T-helper 2 cell (primary cell): ENCODE data around the gene PPM1L.
"Not testable (repeated sequence)": the region's sequence is repeated elsewhere in the genome, so short reads cannot be mapped to it uniquely, and the experiment has no call there.

Experiments used
- DNase-seq, 5 experiments: peaks; one replicate each; pipeline versions ENCODE4 v3.0.0 to v3.0.0-alpha.2; 2012 to 2022
- total RNA-seq, 2 donors: gene quantifications; one replicate each; lab custom pipeline; 2026; lab: John Stamatoyannopoulos, UW

PPM1L gene
- 3.1 to 5.2 reads per million in 2 donors for total RNA-seq

DNA sequence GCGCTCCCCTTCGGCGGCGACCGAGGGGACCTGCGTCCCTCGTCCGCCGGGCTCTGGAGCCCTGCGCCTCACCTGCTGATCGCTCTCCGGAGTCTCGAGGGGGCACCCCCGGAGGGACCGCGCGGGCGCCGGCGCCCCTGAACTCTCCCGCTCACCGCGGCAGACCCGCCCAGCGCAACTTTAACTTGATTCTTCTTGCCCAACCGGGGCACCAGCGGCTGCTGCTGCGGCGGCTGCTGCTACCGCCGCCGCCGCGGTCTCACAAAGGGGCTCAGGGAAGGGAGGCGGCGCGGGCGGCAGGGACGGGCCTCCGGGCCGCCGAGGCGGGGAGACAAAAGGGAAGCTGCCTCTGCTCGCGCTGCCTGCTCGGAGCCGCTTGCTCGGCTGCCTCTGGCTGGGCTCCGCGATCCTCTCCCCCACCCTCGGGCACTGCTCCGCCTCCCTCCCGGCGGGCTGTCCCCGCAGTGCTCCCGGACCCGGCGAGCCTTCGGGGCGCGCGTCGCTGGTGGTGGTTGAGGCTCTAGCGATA lies at the start of gene PPM1L:
PPM1L (plus strand) TSS at position 456 of the 529 bp plus-strand sequence.
- peak; percentile 28 to 71 (median 50) for DNase-seq

DNA sequence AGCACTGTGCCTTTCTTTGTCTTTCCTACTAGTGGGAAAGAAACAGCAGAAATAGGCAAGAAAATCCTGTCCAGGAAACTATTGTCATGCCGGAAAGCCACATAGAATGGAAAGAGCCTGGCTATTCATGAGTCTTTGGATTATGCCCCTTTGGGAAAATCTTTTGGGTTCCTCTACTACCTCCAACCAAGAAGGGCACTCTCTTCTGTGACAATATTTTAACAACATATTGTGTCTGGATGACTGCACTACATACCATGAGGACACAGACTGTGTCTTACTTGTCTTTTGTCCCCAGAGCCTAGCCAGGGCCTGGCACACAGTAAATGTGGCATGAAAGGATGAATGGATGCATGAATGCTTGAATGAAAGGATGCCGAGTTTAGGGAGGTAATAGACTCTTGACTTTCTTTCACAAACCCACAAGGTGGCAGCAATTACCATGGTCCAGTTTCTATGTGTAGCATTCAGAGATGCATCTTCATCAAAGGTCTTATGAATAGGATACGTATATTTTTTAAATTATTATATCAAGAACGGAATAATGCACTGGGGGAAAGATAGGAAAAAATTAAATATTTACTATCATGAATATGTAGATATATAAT lies 48.7 kb upstream of the PPM1L start:
- peak in 2 of 5 experiments; percentile 12 to 57 for DNase-seq

DNA sequence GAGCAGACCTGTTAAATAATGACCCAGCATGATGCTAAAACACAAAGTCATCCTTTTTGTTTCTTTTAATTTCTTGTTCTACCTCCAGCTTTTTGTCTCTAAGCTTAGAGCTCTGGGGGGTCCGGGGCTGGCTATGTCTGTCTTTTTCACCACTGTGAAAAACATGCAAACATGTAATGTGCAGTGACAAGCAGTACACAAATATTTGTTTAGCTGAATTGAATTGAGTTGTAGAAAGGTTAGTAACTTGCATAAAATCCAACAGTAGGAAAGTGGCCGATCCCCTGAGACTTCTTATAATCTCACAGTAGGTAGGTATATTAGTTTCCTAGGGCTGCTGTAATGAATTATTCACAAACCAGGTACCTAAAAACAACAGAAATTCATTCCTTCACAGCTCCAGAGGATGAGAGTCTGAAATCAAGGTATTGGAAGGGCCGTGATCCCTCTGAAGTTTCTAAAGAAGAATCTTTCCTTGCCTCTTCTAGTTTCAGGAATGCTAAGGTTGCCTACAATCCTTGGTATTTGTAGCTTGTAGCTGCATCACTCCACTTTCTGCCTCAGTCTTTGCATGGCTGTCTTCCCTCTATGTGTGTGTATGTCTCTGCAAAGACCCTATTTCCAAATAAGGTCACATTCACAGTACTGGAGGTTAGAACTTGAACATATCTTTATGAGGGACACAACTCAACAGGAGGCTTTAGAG lies 46.4 kb upstream of the PPM1L start:
- DNase-seq = no peak

DNA sequence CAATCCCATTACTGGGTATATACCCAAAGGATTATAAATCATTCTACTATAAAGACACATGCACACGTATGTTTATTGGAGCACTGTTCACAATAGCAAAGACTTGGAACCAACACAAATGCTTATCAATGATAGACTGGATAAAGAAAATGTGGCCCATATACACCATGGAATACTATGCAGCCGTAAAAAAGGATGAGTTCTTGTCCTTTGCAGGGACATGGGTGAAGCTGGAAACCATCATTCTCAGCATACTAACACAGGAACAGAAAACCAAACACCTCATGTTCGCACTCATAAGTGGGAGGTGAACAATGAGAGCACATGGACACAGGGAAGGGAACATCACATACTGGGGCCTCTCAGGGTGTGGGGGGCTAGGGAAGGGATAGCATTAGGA lies 42.9 kb upstream of the PPM1L start:
- DNase-seq = not testable (repeated sequence)

DNA sequence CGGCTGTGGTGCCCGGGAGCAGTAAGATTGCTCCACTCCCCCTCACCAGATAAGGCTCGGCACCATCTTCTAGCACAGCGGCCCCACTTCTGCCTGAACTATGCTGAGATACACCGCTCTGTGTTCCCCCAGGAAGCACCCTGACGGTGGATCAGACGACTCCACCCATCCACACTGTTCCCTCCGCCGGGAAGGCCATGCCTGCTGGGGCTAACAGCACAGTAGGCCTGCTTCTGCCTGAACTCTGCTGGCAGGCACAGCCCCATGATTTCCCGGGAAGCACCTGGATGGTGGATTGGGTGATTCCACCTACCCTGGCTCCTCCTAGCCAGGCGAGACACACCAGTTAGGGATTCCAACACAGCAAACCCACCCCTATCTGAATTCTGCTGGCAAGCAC lies 36.3 kb upstream of the PPM1L start:
- DNase-seq = no peak

DNA sequence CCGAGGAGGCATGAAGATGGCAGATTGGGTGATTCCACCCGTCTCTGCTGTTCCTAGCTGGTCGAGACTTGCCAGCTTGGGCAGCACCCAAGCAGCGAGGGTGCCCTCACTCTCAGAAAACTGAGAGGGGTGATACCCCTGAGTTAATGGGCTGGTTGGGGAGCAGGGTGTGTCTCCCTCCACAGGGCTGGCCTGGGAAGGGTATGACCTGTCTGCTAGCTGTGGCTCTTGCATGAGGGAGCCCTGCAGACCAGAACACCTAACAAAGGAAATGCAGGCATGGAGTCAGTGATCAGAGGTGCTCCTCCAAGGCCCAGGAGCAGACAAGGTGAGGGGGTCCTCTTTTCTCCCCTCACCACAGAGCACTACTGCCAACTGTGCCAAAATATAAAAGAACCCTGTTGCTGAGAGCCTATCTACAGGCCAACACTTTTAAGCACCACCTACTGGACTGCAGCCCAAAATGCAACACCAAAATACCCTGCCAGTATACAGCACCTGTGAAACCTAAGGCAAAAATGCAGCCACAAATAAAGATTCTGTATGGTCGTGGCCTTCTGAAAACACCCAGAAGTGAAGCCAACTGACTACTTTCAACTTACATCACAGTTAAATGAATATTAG lies 35.8 kb upstream of the PPM1L start:
- peak in 1 of 5 experiments; percentile 4 for DNase-seq

DNA sequence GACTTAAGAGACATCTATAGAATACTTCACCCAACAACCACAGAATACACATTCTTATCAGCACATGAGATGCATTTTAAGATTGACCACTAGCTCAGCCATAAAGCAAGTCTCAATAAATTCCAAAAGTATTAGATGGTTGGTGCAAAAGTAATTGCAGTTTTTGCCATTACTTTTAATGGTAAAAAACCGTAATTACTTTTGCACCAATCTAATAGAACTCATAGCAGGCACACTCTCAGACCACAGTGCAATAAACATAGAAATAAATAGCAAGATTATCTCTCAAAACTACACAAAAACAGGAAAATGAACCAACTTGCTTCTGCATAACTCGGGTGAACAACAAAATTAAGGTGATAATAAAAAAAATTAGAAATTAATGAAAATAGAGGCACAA lies 33.7 kb upstream of the PPM1L start:
- no peak for DNase-seq

DNA sequence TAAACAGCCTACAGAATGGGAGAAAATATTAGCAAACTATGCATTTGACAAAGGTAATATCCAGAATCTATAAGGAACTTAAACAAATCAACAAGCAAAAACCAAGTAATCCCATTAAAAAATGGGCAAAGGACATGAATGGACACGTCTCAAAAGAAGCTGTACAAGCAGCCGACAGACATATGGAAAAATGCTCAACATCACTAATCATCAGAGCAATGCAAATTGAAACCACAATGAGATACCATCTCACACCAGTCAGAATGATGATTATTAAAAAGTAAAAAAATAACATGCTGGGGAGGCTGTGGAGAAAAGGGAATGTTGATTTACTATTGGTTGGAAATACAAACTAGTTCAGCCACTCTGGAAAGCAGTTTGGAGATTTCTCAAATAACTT lies 30.7 kb upstream of the PPM1L start:
- DNase-seq = no peak

DNA sequence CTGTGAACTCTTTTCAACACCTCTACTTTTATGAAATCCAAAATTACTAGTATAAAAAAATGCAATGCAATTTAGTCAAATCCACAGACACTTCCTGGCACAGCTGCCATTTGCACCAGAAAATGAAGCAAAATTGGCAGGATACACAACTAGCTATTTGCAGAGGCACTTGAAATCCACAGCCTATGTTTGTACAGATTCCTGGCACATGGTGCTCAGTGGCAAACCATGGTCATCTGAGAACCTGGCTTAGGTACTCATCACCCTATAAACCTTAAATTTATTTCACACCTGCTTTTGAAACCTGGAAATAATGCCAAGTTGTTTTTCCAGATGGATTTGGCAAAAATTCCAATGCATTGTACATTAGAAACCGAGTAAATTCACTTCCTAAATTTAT lies 20.2 kb upstream of the PPM1L start:
- no peak for DNase-seq

DNA sequence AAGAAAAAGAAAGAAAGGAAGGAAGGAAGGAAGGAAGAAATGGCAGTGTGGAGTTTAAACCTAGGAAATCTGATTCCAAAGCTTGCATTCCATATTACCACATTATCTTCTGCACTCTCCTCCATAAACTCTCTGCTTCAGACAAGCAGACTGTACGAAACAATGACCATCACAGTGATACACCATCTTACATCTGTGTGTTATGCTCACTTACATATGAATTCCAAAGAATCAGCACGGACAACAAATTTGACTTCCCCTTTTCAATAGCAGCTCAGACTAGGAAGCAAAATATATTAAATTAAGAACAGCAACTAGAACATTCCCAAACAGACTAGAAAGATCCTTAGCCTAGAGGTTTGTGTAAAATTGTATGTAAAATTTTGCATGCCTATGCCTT lies 18.0 kb upstream of the PPM1L start:
- no peak for DNase-seq

DNA sequence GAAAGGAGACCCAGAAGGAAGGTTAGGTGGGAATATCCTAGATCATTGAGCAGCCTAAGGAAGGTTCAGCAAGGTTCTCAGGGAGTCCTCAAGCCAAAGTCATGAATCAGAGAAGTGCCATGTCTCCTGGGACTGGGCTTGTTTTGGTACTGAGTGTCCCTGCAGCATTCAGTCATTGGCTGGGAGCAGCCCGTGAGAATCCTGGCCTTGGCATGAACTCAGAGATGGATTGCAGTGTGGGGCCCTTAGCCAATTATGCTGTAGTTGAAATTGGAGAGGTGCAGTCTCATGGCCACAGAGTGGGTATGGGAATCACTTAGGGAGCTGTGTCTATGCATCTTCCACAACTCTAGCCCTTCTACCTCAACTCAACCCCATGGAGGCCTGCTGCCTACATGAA lies 17.0 kb upstream of the PPM1L start:
- DNase-seq = no peak

DNA sequence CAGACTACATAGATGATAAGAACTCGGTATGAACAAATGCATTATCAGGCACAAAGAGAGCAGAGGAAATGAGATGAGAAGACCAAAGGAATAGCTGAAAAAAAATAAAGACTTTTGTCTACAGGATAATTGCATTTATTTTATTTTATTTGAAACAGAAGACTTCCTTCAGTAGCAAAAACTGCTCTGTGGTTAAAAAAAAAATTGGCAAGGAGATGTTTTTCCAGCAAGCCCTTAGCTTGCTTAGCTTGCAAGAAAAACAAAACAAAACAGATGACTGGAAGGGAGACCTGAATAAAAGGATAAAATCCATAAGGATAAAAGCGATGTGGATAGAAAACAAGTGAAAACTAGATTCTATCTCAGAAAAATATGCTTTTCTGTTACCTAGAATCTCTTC lies 9.1 kb upstream of the PPM1L start:
- DNase-seq = no peak

DNA sequence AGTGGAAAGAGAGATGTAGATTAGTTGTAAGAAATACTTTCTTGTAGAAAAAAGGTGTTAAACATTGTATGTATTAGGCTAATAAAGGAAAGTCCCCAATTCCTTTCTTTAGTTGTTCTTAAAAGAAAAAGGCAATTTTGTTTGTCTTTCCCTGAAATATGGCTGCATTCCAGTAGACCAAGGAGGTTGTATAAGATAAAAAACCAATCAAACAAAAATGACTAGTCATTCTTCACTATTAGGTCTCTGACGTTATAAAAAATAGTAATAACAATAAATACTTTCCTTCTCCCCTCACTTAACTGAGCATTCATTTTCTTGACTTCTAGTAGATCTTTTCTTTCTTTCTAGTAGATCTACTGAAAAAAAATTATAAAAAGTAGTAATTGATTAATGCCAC lies 8.6 kb upstream of the PPM1L start:
- no peak for DNase-seq

DNA sequence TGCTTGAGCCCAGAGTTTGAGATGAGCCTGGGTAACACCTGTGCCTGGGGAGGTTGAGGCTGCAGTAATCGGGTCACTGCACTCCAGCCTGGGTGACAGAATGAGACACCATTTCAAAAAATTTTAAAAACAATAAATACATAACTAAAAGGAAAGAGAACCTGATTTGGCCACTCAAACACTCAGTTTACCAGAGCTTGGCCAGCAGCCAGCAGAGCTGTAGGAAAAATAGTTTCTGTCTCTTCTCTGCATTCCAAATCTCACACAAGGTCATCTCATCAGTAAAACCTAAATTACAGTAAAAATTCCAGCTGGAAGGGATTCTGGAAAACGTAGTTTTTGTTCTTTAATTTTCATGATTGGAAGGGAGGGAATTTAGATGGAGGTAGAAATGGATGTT lies 7.8 kb upstream of the PPM1L start:
- no peak for DNase-seq

DNA sequence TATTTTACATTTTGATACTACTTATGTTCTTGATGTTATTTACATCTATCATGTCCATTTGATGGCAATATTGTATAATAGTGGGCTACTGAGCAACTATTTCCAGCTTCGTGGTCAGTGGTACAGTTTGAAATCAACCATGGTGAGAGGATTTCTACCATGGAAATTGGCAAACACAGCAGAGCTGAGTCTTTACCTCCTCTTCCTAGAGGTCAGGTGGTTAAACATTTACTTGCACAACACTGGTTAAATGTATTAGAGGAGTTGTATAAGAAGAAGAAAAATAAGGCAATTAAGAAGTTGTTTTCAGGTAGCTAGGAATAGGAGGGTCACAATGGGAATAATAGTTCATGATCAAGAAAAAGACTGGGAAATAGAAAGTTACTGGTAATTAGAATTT lies 7.2 kb upstream of the PPM1L start:
- DNase-seq = no peak

DNA sequence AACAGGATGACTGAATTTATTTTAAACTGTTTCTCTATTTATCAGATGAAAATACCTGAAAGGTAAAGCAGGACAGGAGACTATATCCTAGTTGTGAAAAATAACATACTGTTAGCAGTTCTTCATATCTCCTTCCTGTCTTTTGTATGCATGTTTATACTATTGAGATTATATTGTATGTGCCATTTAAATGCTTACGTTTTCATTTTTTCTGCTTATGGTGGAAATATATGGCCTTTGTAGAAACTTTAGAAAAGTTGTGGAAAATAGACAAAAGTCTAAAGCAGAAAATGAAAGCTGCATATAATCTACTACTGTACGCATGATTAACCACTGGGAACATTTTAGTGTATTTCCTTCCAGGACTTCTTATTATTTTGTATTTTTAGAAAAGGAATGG lies 2.1 kb upstream of the PPM1L start:
- DNase-seq = no peak

DNA sequence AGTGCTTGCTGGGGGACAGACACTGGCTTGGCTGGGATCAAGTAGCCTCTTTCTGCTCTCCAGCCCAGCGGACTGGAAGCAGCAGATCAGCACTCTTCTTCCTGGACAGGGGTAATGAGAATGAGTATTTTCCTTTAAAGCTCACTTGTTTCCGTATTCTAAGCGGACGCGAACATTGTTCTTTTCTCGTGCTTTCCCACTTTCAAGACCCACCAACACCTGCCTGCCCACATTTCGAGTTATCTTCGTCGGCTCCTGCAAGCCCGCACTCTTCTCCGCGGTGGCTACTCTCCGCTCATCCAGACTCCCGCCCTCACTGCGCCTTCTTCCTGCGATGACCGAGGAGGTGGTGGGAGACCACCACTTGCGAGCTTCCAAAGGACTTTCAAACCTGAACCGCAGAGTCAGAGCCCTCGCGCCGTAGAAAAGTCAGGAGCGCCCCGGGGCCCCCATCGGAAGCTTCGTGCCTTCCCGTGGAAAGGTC lies 1.6 kb upstream of the PPM1L start:
- DNase-seq = peak in 3 of 5 experiments; percentile 0 to 29 (median 5)

DNA sequence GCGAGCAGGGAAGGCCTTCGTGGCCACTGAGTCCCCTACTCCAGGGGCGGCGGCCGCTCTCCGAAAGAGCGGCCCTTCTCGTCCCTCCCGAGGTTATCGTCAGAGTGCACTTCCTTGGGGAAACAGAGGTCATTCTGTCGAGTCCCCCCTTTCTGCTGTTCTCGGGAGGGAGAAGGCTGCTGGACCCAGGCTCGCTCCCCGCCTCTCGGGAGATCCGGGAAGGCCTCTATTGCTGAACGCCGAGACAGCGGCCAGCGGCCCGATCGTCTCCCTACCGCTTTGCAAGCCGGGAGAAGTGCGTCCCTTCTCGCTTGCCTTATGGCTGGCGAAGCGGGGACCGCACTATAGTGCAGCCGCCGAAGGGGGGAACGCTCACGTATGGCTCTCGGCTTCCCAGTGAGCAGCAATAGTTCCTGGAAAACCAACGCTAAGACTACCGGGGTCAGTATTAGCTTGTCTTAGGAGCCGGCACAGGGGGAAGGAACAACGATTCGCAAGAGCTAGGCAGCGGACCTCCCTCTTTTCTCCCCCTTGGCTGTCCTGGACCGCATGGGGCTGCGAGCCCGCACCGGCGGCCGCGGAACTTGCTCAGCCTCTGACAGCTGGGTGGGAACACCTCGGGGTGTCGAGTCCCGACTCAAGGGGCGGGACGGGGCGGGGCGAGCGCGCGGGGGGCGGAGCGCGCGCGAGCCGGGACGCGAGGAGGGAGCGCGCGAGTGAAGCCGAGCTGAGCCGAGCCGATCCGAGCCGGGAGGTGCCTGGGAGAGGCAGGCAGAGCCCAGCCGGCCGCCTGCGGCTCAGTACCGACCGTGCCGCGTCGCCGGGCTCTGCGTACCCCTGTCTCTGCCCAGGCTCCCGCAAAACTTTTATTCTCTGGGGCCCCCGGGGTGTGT lies 930 bp upstream of the PPM1L start:
- DNase-seq = peak; percentile 76 to 95 (median 80)

DNA sequence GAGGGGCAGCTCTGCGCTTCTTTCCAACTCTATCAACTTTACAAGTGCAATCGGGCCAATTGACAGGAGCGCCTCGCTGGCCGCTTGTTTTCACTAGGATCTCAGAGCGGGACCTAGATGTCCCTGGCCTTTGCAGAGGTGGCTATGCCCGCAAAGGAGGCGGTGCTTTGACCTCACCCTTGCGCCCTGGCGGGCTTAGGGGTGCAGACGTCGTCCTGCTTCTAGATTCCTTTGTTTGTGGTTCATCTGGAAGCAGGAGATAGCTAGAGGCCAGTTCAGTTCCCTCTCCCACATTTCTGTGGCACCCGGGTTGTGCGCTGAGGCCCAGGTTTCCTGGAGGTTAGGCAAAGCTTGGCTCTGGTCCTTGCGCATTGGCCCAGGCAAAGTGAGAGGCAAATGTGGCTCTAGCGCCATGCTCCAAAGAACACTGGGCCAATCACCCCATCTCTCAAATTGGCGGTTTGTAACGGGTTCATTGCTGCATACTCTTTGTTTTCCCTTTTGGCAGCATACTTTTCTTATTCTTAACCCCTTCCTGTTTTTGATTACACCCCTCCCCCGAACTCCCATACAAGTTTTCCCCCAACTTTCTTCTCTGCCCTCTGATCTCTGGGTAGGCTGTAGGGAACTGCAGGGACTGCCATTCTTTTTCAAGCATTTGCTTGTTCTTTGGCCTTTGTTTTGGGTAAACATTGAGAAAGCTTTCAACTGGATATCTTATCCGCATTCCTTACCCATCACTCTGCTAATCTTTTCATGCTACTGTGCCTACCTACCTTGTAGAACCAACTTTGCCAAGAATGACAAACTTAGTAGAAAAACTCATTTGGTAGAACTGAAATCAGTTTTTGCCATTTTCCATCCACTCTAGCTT lies 1.4 kb downstream of the PPM1L start:
- DNase-seq = no peak

DNA sequence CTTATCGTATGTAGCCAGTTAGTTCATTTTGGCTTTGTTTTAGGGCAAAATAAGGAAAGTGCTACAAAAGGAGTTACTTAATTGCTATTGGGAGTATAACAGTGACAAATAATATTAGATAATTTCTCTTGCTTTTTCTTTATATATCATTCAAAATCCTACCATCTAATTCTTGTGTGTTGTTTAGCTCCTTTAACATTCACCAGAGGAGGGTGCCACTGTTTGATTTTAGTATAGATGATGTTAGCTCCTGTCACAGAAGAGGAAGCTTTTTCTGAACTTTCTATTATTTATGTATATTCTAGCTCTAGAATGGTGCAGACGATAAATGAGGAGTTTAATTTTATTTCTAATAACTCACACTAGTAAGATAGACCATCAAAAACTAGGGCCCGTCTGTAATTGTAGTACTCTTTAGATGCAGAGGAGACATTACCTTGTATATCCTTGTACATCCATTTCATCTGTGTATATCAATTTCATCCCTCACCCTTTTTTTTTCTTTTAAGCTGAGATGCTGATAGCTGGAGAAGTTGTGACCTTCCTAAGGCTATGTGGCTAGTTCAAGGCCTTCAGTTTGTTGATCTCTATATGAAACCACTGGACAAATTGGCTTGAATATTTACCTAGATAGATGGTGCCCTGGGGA lies 3.0 kb downstream of the PPM1L start:
- DNase-seq = peak in 1 of 5 experiments; percentile 11

DNA sequence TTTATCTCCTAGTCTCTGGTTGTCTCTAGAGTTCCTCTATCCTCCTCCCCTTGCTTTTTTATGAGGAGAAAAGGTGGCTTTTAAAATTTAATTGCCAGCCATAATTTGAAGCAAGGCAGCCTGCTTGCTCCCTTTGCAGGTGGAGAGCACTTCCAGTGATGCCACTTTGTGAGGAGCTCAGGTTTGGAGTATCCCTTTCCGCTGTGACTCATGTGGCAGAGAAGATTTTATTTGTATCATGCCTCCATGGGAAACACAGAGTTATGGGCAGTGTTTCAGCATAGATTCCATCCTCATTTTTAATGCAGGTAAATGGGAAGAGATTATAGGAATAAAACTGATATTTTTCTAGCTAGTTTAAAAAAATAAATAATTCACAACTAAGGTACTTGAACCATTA lies 7.0 kb downstream of the PPM1L start:
- no peak for DNase-seq
